ENCODE results near the gene RFC4. TPM values are rescaled to one million over a fixed set of nuclear protein-coding genes. Genes with fewer than 3 reads are reported as not detected.
A peak's percentile ranks its signal among the peaks of the same experiment; 100 is the strongest.

RFC4 gene
- total RNA-seq, 1 experiment from 2014 or later: 75.7 TPM

DNA sequence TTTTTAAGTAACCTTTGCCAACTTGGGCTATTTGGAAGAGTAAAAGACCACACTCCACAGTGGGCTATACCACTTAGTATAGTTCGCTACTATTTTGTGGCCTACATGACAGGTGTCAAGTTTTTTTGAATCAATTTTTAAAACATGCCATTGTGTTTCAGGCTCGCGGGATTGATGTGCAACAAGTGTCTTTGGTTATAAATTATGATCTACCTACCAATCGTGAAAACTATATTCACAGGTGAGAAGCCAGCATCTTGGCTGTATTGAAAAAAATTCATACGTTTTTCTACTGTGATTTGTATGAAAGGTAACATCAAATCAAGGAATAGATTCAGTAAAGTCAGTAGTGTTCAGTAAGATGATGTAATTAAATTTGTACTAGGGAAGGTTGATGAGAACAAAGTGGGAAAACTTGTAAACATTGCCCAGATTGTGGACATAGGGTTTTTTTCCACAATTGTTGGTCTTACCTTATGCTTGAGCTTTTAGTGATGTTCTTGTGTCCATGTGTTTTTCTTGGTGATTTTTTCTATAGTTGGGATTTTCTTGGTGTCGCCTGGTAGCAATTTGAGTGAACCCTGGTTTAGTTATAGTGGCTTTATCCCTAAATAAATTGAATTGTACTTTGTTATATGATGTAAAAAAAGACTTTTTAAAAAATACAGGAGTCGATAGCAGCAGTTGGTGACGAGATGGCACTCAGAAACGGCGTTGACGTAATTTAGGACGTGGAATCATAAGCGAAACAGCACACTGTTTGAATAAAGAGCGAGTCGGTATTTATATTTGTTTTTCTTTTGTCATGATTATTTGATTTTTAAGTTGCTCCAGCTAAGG lies 18.4 kb downstream of the RFC4 start:
- Histone ChIP-seq H3K27me3 (replicated peaks) (peaks cover 14% of the 10 kb centered on the region; the same call in 1 of the 2 replicates), H3K4me3 (no peak overlapping the region), H3K4me1 (replicated peaks) (peaks cover 18% of the 10 kb centered on the region), H3K36me3 (peaks cover 92% of the 10 kb centered on the region), H3K27ac (no peak overlapping the region), H3K9me3 (replicated peaks) (no peaks in the 10 kb centered on the region)
- peak in 1 of 2 experiments; percentile 13 for DNase-seq (ENCODE audit: low read depth in 1 of 2, low spot score in 2 of 2)

DNA sequence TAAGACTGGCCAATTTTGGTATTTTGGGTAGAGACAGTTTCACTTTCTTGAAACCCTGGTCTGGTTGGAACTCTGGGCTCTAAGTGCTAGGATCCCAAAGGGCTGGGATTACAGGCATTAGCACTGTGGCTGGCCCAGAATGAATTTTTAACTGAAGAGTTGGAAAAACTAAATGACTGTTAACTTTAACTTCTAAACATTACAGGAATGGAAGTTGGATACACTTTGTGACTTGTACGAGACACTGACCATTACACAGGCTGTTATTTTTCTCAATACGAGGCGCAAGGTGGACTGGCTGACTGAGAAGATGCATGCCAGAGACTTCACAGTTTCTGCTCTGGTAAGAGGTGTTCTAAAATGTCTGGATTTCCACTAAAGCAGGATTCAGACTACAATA lies 19.4 kb downstream of the RFC4 start:
- Histone ChIP-seq H3K4me3 (peak overlapping the region; percentile 3), H3K4me1 (replicated peaks) (peaks cover 18% of the 10 kb centered on the region), H3K27ac (no peak overlapping the region), H3K27me3 (replicated peaks) (peaks cover 14% of the 10 kb centered on the region; the same call in 1 of the 2 replicates), H3K36me3 (peaks cover 82% of the 10 kb centered on the region), H3K9me3 (replicated peaks) (no peaks in the 10 kb centered on the region)
- DNase-seq (ENCODE audit: low read depth in 1 of 2, low spot score in 2 of 2): no peak

DNA sequence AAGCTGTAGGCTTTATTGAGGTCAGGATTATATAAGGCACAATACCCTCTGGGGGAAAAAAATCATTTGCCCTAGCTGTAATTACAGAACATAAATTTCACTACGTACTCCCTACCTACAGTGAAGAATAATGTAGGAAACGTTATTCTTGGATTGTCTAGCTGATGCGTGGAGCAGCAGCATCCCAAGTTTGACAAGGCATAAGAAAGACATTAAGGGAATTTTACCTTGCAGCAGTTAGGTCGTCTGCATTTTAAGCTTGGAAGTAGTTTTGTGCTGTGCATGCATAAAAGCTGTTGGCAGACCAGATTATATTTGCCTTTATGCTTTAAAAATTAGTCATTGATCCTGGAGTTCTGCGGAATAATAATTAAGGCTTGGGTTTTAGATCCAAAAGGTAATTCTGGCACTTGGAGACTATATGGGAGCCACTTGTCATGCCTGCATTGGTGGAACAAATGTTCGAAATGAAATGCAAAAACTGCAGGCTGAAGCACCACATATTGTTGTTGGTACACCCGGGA lies 20.7 kb downstream of the RFC4 start:
- Histone ChIP-seq H3K4me1 (replicated peaks) (peaks cover 18% of the 10 kb centered on the region), H3K9me3 (replicated peaks) (no peaks in the 10 kb centered on the region), H3K36me3 (peaks cover 71% of the 10 kb centered on the region), H3K27me3 (replicated peaks) (peaks cover 12% of the 10 kb centered on the region; the same call in 1 of the 2 replicates), H3K4me3 (peak overlapping the region; percentile 84), H3K27ac (no peak overlapping the region)
- no peak for DNase-seq (ENCODE audit: low read depth in 1 of 2, low spot score in 2 of 2)

DNA sequence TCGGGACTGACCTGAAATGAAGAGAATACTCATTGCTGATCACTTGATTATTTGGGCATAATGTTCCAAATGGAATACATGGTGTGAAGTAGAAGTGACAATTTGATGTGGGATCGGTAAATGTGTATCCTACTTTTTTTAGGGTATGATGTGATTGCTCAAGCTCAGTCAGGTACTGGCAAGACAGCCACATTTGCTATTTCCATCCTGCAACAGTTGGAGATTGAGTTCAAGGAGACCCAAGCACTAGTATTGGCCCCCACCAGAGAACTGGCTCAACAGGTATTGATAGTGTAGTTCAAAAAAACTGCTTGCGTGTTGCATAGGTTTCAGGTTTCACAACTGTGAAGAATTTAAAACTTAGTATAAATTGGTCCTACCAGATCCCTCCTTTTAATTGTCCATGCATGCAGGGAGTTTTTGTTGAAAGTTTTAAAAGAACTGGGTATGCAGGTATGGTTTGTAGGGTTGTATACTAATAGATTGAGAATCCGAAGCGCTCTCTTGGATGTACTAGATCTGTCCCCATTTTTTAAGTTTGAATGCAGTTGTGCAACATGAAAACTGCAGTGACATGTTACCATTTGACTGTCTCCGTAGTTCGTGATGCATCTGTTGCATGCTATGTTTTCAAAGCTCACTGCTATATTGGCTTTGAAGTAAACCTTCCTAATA lies 21.3 kb downstream of the RFC4 start:
- Histone ChIP-seq H3K4me3 (peak overlapping the region; percentile 84), H3K36me3 (peaks cover 65% of the 10 kb centered on the region), H3K27ac (peak overlapping the region; percentile 99), H3K4me1 (replicated peaks) (peaks cover 18% of the 10 kb centered on the region), H3K9me3 (replicated peaks) (no peaks in the 10 kb centered on the region), H3K27me3 (replicated peaks) (peaks cover 6% of the 10 kb centered on the region; the same call in 1 of the 2 replicates)
- peak in 1 of 2 experiments; percentile 6 for DNase-seq (ENCODE audit: low read depth in 1 of 2, low spot score in 2 of 2)

DNA sequence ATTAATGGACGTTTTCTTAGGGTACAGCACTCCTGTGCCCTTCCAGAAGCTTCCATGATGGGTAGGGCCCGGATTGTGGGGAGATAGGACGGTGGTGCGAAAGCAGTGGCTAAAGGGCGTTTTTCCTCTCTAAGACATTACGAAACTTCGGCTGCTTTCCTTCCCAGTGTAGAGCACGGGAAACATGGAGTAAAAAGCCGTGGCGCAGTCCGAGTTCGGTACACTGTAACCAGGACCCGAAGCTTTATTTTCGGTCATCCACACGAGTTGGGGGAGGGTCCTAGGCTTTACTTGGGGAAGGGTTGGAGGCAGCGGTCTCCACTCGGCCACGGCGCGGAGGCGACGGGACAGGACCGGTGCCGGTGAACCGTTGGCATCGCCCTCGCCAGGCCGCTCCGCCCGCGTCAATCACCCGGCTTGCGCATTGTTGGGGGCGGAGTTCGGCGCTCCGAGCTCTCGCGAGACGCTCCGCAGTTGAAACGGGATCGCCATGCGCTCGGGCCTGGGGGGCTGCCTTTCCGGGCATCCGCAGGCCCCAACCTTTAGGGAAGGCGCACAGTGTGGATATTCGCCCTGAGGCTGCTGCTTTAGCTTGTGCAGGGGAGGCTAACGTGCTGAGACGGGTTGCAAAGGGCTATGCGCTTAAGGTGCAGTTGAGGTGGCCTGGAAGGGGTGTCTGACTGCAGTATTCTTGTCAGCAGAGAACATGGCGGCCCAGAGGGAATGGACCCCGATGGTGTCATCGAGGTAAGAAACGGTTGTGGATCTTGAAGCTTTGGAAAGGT lies 22.4 kb downstream of the RFC4 start:
- peaks cover 18% of the 10 kb centered on the region for H3K4me1 ChIP-seq (replicated peaks)
- DNase-seq (ENCODE audit: low read depth in 1 of 2, low spot score in 2 of 2): peak; percentile 71 to 76
- H3K27ac ChIP-seq: peak overlapping the region; percentile 99
- no peaks in the 10 kb centered on the region for H3K9me3 ChIP-seq (replicated peaks)
- H3K36me3 ChIP-seq: peaks cover 55% of the 10 kb centered on the region
- peak overlapping the region; percentile 84 for H3K4me3 ChIP-seq
- no peaks in the 10 kb centered on the region for H3K27me3 ChIP-seq (replicated peaks)

DNA sequence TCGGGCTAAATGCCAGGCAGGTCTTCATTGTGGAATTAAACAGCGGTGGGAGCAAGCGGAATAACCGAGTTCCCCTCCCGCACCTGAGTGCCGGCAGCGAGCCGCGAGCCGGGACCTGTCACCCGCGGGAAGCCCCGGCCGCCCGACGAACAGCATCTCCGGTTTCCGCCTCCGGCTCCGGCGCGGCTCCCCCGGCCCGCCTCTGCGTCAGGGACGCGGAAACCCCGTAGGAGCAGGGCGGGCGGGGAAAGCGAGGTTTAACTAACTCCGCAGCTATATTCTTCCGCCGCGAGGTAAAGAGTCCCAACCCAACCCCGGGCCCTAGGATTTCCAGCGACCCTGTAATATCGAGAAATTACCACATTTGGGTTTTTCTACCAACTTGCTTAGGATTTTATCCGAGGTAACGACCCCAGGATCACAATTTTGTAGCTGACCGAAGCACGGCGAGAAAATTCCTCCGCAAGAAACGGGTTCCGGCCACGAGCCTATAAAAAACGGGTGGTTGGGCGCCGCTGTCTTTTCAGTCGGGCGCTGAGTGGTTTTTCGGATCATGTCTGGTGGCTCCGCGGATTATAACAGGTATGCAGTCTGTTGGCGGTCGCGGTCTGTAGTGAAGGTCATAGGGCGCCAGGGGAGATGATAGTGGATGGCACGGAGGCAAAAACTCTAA lies 23.1 kb downstream of the RFC4 start, which contains the start of gene EIF4A2:
TSS of gene EIF4A2 (plus strand) at position 520 of the 673 bp plus-strand sequence. CDS start at position 554, 34 bp downstream.
- H3K36me3 ChIP-seq: peaks cover 48% of the 10 kb centered on the region
- peak within 1 kb of the TSS; percentile 84 for H3K4me3 ChIP-seq
- peak within 1 kb of the TSS; percentile 99 for H3K27ac ChIP-seq
- peaks cover 18% of the 10 kb centered on the region for H3K4me1 ChIP-seq (replicated peaks)
- peak; percentile 85 to 92 for DNase-seq (ENCODE audit: low read depth in 1 of 2, low spot score in 2 of 2)
- no peaks in the 10 kb centered on the region for H3K9me3 ChIP-seq (replicated peaks)
- H3K27me3 ChIP-seq (replicated peaks): no peaks in the 10 kb centered on the region

DNA sequence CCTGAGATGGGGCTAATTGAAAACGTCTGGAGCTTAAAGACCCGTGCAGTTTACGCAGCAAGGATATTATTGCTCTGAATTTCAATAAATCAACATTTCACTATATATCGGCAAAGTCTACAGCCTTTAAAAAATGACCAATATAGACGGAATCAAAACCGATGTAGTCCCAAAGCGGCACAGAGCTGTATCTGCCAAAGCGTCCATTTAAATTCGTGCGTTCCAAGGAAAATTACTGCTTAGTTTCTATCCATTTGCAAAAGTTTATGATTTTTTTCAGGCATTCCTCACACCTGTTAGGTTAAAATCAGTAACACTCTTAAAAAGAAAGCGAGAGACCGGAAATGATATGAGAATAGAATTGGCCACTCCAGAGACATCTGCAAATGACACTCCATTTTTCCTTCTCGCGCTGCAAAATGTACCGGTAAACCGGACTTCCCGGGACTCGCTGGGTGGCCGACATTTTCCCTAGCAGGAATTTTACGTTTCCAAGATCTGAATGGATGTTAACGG lies 23.7 kb downstream of the RFC4 start:
- H3K4me1 ChIP-seq (replicated peaks): peaks cover 14% of the 10 kb centered on the region
- peak overlapping the region; percentile 84 for H3K4me3 ChIP-seq
- H3K9me3 ChIP-seq (replicated peaks): no peaks in the 10 kb centered on the region
- H3K36me3 ChIP-seq: peaks cover 42% of the 10 kb centered on the region
- H3K27ac ChIP-seq: peak overlapping the region; percentile 99
- no peak for DNase-seq (ENCODE audit: low read depth in 1 of 2, low spot score in 2 of 2)
- no peaks in the 10 kb centered on the region for H3K27me3 ChIP-seq (replicated peaks)

DNA sequence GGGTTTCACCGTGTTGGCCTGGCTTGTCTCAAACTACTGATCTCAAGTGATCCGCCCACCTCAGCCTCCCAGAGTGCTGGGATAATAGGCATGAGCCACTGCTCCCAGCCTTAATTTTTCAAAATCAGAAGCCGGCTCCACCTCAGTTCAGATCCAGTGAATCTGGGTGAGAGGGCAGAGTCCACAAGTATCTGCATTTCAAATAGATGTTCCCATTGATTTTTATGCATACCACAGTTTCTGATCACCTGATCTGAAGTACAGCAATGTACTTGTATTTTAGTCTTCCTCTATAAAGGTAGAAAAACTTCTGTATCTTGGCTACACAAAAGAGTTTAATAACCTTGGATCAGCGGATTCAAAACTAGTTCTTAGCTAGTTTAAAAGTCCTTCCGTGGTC lies 27.1 kb downstream of the RFC4 start:
- H3K4me3 ChIP-seq: no peak overlapping the region
- DNase-seq (ENCODE audit: low read depth in 1 of 2, low spot score in 2 of 2): no peak

DNA sequence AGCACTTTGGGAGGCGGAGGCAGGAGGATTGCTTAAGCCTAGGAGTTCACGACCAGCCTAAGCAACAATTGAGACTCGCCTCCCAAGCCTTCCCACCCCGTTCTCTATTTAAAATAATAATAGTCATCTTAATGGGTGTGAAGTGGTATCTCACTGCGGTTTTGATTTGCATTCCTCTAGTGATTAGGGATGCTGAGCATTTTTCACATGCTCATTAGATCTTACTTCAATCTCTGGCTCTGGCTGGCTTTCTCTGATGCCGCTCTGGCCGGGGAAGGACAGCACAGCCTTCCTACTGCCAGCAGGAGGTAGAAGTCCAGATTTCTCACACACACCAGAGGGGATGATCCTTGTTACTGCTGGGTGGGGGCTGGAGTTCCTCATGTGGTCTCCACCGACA lies 30.3 kb downstream of the RFC4 start:
- Histone ChIP-seq H3K4me1 (replicated peaks) (no peaks in the 10 kb centered on the region), H3K27me3 (replicated peaks) (no peaks in the 10 kb centered on the region), H3K9me3 (replicated peaks) (no peaks in the 10 kb centered on the region), H3K36me3 (no peaks in the 10 kb centered on the region), H3K27ac (no peak overlapping the region), H3K4me3 (no peak overlapping the region)
- DNase-seq (ENCODE audit: low read depth in 1 of 2, low spot score in 2 of 2): no peak

More for the DNA sequence above, 27.1 kb downstream of the RFC4 start:
- Histone ChIP-seq H3K4me1 (replicated peaks) (no peaks in the 10 kb centered on the region), H3K27ac (no peak overlapping the region), H3K36me3 (peaks cover 8% of the 10 kb centered on the region), H3K27me3 (replicated peaks) (no peaks in the 10 kb centered on the region), H3K9me3 (replicated peaks) (no peaks in the 10 kb centered on the region)

DNA sequence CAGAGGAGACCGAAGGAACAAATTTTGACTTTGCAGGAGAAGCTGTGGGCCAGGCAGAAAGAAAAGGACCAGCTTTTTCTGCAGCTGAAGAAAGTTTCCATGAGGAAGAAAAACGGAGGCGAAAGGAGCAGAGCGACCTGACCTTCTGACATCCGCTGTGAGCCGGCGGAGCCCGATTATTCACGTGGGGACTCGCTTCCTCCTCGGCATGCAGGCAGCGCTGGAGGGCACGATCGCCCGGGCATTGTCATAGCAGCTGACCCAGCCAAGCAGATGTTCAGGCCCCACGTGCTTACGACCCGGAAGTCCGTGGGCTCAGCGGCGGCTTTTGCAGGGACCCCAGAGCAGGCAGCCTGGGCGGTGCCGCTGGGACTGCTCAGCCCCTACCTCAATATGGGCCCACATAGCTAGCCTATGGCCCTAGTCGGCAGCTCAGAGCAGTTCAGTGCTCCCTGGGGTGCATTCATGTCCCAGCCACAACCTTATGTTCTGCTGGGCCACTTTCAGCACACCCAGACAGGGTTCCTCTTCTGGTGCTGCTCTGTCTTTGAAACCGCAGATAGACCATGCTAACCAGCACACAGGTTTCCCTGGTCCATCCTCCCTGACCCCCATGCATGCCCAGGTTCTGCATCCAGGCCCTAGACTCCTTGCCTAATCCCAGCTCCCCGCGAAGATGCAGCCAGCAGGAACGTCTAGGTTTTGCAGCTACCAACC lies 33.4 kb downstream of the RFC4 start:
- H3K27ac ChIP-seq: no peak overlapping the region
- H3K27me3 ChIP-seq (replicated peaks): no peaks in the 10 kb centered on the region
- H3K4me3 ChIP-seq: no peak overlapping the region
- H3K36me3 ChIP-seq: no peaks in the 10 kb centered on the region
- no peaks in the 10 kb centered on the region for H3K4me1 ChIP-seq (replicated peaks)
- no peaks in the 10 kb centered on the region for H3K9me3 ChIP-seq (replicated peaks)
- no peak for DNase-seq (ENCODE audit: low read depth in 1 of 2, low spot score in 2 of 2)

DNA sequence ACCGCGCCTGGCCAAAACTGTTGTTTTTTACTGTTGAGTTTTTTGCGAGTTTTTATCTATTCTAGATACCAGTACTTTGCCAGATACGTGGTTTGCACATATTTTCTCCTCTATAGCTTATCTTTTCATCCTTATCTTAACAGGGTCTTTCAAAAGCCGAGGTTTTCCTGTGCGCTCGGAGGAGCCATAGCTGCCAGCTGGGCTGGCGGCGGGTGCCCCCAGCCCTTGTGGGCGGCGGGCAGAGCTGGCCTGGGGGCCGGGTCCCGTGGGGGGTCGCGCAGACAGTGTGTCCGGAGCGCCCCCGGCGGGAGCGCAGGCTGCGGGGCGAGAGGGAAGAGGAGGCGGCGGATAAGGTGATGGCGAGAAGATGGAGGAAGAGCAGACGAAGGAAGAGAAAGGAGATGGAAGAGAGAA lies 34.0 kb downstream of the RFC4 start:
- no peak for DNase-seq (ENCODE audit: low read depth in 1 of 2, low spot score in 2 of 2)
- H3K9me3 ChIP-seq (replicated peaks): no peaks in the 10 kb centered on the region
- H3K4me3 ChIP-seq: no peak overlapping the region
- no peaks in the 10 kb centered on the region for H3K36me3 ChIP-seq
- H3K4me1 ChIP-seq (replicated peaks): no peaks in the 10 kb centered on the region
- H3K27me3 ChIP-seq (replicated peaks): no peaks in the 10 kb centered on the region
- no peak overlapping the region for H3K27ac ChIP-seq

DNA sequence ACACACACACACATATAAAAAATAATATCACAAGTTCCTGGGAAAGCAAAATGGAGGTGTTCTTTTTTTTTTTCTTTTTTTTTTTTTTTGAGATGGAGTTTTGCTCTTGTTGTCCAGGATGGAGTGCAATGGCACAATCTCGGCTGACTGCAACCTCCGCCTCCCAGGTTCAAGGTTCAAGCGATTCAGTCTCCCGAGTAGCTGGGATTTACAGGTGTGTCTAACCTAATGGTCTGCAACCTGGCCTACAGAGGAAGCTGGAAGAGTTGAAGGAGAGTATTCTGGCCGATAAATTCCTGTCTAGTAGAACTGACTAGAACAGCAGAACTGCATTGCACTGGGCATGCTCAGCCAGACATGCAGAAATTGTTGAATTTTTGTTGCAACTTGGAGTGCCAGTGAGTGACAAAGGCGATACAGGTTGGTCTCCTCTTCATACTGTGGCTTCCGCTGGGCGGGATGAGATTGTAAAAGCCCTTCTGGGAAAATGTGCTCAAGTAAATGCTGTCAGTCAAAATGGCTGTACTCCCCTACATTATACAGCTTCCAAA lies 45.3 kb downstream of the RFC4 start:
- H3K4me1 ChIP-seq (replicated peaks): no peaks in the 10 kb centered on the region
- DNase-seq (ENCODE audit: low read depth in 1 of 2, low spot score in 2 of 2): no peak

More for the DNA sequence above, 45.3 kb downstream of the RFC4 start:
- H3K36me3 ChIP-seq: no peaks in the 10 kb centered on the region
- H3K9me3 ChIP-seq (replicated peaks): no peaks in the 10 kb centered on the region
- no peak overlapping the region for H3K4me3 ChIP-seq
- no peak overlapping the region for H3K27ac ChIP-seq
- H3K27me3 ChIP-seq (replicated peaks): no peaks in the 10 kb centered on the region
